Neural cell (in vitro differentiated cells): Measurements from ENCODE around the gene CYB5A.

ENCODE experiments used
- EP300 ChIP-seq: fragments of 450-650 bp; conservative IDR thresholded peaks from 2 replicates; pipeline ENCODE4 v1.6.1; 2014; ENCODE audit warnings: antibody characterized with exemption, mild to moderate bottlenecking, moderate library complexity; ENCODE audit not compliant: poor library complexity, severe bottlenecking
- TAF1 ChIP-seq: IDR thresholded peaks from 2 replicates; pipeline ENCODE4 v1.6.1; 2012; ENCODE audit warnings: low read depth
- TF ChIP-seq, protein P1 (sequence below): fragments of 450-650 bp; IDR thresholded peaks from 2 replicates; pipeline ENCODE4 v1.5.1; 2014; ENCODE audit warnings: antibody characterized with exemption, mild to moderate bottlenecking, moderate library complexity; ENCODE audit not compliant: poor library complexity, severe bottlenecking
- TF ChIP-seq, protein P2 (sequence below): IDR thresholded peaks from 2 replicates; pipeline ENCODE4 v1.6.1; 2012; ENCODE audit warnings: borderline replicate concordance

DNA sequence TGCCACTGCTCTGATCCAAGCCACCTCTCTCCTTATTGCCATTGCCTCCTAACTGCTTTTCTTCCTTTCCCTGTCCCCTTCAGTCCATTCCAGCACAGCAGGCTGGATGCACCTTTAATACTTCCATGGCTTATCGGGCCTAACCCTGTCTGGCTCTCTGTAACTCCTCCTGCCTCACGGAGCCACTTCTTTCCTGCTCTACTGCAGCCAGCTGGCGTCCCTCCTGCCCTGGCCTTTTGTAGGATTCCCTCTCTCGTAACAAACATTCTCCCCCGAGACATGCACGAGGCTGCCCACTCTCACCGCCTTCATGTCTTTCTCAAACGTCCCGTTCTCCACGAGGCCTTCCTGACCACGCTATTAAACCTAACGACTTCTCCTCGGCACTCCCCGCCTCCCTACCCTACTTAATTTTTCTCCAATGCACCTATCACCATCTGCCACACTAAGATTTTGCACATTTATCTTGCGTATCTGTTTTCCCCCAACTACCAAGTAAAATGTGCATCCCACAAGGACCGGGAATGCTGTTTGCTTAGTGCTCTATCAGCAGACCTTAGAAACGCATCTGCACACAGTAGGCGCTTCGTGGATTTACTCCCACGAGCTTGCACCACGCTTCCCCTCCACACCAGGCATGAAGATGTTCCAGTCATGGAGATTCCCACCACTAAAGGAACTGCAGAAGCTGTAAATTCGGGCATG lies 23.1 kb upstream of the CYB5A start:
- TF ChIP-seq TAF1, result no peak
- TF ChIP-seq, protein P1, sequence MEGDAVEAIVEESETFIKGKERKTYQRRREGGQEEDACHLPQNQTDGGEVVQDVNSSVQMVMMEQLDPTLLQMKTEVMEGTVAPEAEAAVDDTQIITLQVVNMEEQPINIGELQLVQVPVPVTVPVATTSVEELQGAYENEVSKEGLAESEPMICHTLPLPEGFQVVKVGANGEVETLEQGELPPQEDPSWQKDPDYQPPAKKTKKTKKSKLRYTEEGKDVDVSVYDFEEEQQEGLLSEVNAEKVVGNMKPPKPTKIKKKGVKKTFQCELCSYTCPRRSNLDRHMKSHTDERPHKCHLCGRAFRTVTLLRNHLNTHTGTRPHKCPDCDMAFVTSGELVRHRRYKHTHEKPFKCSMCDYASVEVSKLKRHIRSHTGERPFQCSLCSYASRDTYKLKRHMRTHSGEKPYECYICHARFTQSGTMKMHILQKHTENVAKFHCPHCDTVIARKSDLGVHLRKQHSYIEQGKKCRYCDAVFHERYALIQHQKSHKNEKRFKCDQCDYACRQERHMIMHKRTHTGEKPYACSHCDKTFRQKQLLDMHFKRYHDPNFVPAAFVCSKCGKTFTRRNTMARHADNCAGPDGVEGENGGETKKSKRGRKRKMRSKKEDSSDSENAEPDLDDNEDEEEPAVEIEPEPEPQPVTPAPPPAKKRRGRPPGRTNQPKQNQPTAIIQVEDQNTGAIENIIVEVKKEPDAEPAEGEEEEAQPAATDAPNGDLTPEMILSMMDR, result no peak
- TF ChIP-seq, protein P2, sequence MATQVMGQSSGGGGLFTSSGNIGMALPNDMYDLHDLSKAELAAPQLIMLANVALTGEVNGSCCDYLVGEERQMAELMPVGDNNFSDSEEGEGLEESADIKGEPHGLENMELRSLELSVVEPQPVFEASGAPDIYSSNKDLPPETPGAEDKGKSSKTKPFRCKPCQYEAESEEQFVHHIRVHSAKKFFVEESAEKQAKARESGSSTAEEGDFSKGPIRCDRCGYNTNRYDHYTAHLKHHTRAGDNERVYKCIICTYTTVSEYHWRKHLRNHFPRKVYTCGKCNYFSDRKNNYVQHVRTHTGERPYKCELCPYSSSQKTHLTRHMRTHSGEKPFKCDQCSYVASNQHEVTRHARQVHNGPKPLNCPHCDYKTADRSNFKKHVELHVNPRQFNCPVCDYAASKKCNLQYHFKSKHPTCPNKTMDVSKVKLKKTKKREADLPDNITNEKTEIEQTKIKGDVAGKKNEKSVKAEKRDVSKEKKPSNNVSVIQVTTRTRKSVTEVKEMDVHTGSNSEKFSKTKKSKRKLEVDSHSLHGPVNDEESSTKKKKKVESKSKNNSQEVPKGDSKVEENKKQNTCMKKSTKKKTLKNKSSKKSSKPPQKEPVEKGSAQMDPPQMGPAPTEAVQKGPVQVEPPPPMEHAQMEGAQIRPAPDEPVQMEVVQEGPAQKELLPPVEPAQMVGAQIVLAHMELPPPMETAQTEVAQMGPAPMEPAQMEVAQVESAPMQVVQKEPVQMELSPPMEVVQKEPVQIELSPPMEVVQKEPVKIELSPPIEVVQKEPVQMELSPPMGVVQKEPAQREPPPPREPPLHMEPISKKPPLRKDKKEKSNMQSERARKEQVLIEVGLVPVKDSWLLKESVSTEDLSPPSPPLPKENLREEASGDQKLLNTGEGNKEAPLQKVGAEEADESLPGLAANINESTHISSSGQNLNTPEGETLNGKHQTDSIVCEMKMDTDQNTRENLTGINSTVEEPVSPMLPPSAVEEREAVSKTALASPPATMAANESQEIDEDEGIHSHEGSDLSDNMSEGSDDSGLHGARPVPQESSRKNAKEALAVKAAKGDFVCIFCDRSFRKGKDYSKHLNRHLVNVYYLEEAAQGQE, result no peak
- TF ChIP-seq EP300, result no peak
